ENCODE results near the gene CCDC74A. TPM values are rescaled to one million over a fixed set of nuclear protein-coding genes. Genes with fewer than 3 reads are reported as not detected.
A peak's percentile ranks its signal among the peaks of the same experiment; 100 is the strongest.
"Not testable (repeated sequence)": the region's sequence is repeated elsewhere in the genome, so short reads cannot be mapped to it uniquely, and the experiment has no call there.

Gene CCDC74A
- total RNA-seq, 1 experiment from 2014 or later: 7.0 TPM

GRCh38 chr2:131492418-131493198, 35.1 kb upstream of the CCDC74A start:
- Histone ChIP-seq H3K27me3 (replicated peaks; ENCODE audit: insufficient read depth, low read depth, low read length, poor library complexity) (no peaks in the 10 kb centered on the region), H3K9me3 (ENCODE audit: low read depth, low read length, poor library complexity, severe bottlenecking) (no peaks in the 10 kb centered on the region), H3K36me3 (ENCODE audit: insufficient read depth, low read length, poor library complexity, severe bottlenecking) (peaks cover 7% of the 10 kb centered on the region), H3K27ac (ENCODE audit: low read depth, low read length, poor library complexity, severe bottlenecking) (peak overlapping the region; percentile 94), H3K4me1 (ENCODE audit: insufficient read depth, low read length, poor library complexity, severe bottlenecking) (no peaks in the 10 kb centered on the region), H3K4me3 (ENCODE audit: low read depth, low read length, poor library complexity, severe bottlenecking) (peak overlapping the region; percentile 98)
- CTCF ChIA-PET: interaction anchor here (0.6 to 0.7 kb wide), 3 partner anchors 66 to 1084 kb away, joined by 3 to 4 read pairs (median 4); no protein-coding TSS in a partner anchor
- intact Hi-C loops (cut with micrococcal nuclease; ENCODE audit: unreplicated experiment): no loop called here
- no TSS peak for BruUV-seq (replicated peaks)
- POLR2A ChIA-PET (ENCODE audit: low non-redundant PET): interaction anchor here (0.6 kb wide), 1 partner anchor 373 kb away, joined by 4 read pairs; no protein-coding TSS in a partner anchor
- peak; percentile 95 for DNase-seq (ENCODE audit: low spot score)
- peak; percentile 90 for TF ChIP-seq CTCF (conservative IDR thresholded peaks at IDR 0.05; ENCODE audit: low read depth, low read length)
- no peak for TF ChIP-seq EZH2 (IDR thresholded peaks at IDR 0.05; ENCODE audit: borderline replicate concordance, low read depth, low read length, poor library complexity, severe bottlenecking)

- no peak for TF ChIP-seq EZH2 (IDR thresholded peaks at IDR 0.05; ENCODE audit: borderline replicate concordance, low read depth, low read length, poor library complexity, severe bottlenecking)
- no peak for TF ChIP-seq CTCF (conservative IDR thresholded peaks at IDR 0.05; ENCODE audit: low read depth, low read length)
Observed at GRCh38 chr2:131493199-131493968, 34.3 kb upstream of the CCDC74A start.

GRCh38 chr2:131495506-131495905, 32.2 kb upstream of the CCDC74A start:
- H3K36me3 ChIP-seq (ENCODE audit: insufficient read depth, low read length, poor library complexity, severe bottlenecking); POLR2A ChIA-PET (ENCODE audit: low non-redundant PET); intact Hi-C loops (cut with micrococcal nuclease; ENCODE audit: unreplicated experiment); DNase-seq (ENCODE audit: low spot score); H3K4me3 ChIP-seq (ENCODE audit: low read depth, low read length, poor library complexity, severe bottlenecking); BruUV-seq (replicated peaks); H3K27ac ChIP-seq (ENCODE audit: low read depth, low read length, poor library complexity, severe bottlenecking); H3K9me3 ChIP-seq (ENCODE audit: low read depth, low read length, poor library complexity, severe bottlenecking); H3K27me3 ChIP-seq (replicated peaks; ENCODE audit: insufficient read depth, low read depth, low read length, poor library complexity); H3K4me1 ChIP-seq (ENCODE audit: insufficient read depth, low read length, poor library complexity, severe bottlenecking): not testable (repeated sequence)
- CTCF ChIA-PET: interaction anchor here (0.6 kb wide), 1 partner anchor 83 kb away, joined by 5 read pairs; no protein-coding TSS in a partner anchor

More at GRCh38 chr2:131493199-131493968, 34.3 kb upstream of the CCDC74A start:
- H3K27me3 ChIP-seq (replicated peaks; ENCODE audit: insufficient read depth, low read depth, low read length, poor library complexity): no peaks in the 10 kb centered on the region
- peak overlapping the region; percentile 98 for H3K4me3 ChIP-seq (ENCODE audit: low read depth, low read length, poor library complexity, severe bottlenecking)
- no peaks in the 10 kb centered on the region for H3K9me3 ChIP-seq (ENCODE audit: low read depth, low read length, poor library complexity, severe bottlenecking)
- H3K4me1 ChIP-seq (ENCODE audit: insufficient read depth, low read length, poor library complexity, severe bottlenecking): no peaks in the 10 kb centered on the region
- ChIA-PET CTCF (interaction anchor here (0.6 to 0.7 kb wide), 3 partner anchors 67 to 1085 kb away, joined by 3 to 4 read pairs (median 4); no protein-coding TSS in a partner anchor), POLR2A (ENCODE audit: low non-redundant PET) (no interaction called here)
- BruUV-seq (replicated peaks): TSS peak; percentile 66
- H3K27ac ChIP-seq (ENCODE audit: low read depth, low read length, poor library complexity, severe bottlenecking): peak overlapping the region; percentile 94
- H3K36me3 ChIP-seq (ENCODE audit: insufficient read depth, low read length, poor library complexity, severe bottlenecking): peaks cover 9% of the 10 kb centered on the region
- no peak for DNase-seq (ENCODE audit: low spot score)
- intact Hi-C loops (cut with micrococcal nuclease; ENCODE audit: unreplicated experiment): no loop called here

- H3K36me3 ChIP-seq (ENCODE audit: insufficient read depth, low read length, poor library complexity, severe bottlenecking): peaks cover 21% of the 10 kb centered on the region
- H3K4me1 ChIP-seq (ENCODE audit: insufficient read depth, low read length, poor library complexity, severe bottlenecking); CTCF ChIA-PET; DNase-seq (ENCODE audit: low spot score); H3K27me3 ChIP-seq (replicated peaks; ENCODE audit: insufficient read depth, low read depth, low read length, poor library complexity); H3K4me3 ChIP-seq (ENCODE audit: low read depth, low read length, poor library complexity, severe bottlenecking); intact Hi-C loops (cut with micrococcal nuclease; ENCODE audit: unreplicated experiment); H3K9me3 ChIP-seq (ENCODE audit: low read depth, low read length, poor library complexity, severe bottlenecking); BruUV-seq (replicated peaks); H3K27ac ChIP-seq (ENCODE audit: low read depth, low read length, poor library complexity, severe bottlenecking): not testable (repeated sequence)
- POLR2A ChIA-PET (ENCODE audit: low non-redundant PET): interaction anchor here (0.7 kb wide), 1 partner anchor 18 kb away, joined by 3 read pairs; no protein-coding TSS in a partner anchor
Observed at GRCh38 chr2:131498321-131498973, 29.2 kb upstream of the CCDC74A start.

DNA sequence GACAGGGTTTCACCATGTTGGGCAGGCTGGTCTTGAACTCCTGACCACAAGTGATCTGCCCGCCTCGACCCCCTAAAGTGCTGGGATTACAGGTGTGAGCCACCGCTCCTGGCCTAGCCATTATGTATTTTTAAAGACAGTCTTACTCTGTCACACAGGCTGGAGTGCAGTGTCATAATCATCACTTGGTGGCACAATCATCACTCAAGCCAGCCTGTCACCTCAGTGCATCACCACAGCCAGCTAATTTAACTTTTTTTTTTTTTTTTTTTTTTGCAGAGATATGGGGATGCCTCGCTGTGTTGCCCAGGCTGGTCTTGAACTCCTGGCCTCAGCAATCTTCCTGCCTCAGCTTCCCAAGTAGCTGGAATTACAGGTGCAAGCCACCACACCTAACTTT, 24.1 kb upstream of the CCDC74A start:
- H3K9me3 ChIP-seq (ENCODE audit: low read depth, low read length, poor library complexity, severe bottlenecking); CTCF ChIA-PET; BruUV-seq (replicated peaks); DNase-seq (ENCODE audit: low spot score); H3K27me3 ChIP-seq (replicated peaks; ENCODE audit: insufficient read depth, low read depth, low read length, poor library complexity); H3K4me3 ChIP-seq (ENCODE audit: low read depth, low read length, poor library complexity, severe bottlenecking); H3K4me1 ChIP-seq (ENCODE audit: insufficient read depth, low read length, poor library complexity, severe bottlenecking); H3K27ac ChIP-seq (ENCODE audit: low read depth, low read length, poor library complexity, severe bottlenecking); intact Hi-C loops (cut with micrococcal nuclease; ENCODE audit: unreplicated experiment); POLR2A ChIA-PET (ENCODE audit: low non-redundant PET): not testable (repeated sequence)
- H3K36me3 ChIP-seq (ENCODE audit: insufficient read depth, low read length, poor library complexity, severe bottlenecking): peaks cover 51% of the 10 kb centered on the region
